RPMI8226 (cell line): ENCODE results near the gene SACM1L.

ENCODE experiments used
- DNase-seq: peaks from one replicate; pipeline ENCODE4 v3.0.0-alpha.2; 2015

SACM1L gene

DNA sequence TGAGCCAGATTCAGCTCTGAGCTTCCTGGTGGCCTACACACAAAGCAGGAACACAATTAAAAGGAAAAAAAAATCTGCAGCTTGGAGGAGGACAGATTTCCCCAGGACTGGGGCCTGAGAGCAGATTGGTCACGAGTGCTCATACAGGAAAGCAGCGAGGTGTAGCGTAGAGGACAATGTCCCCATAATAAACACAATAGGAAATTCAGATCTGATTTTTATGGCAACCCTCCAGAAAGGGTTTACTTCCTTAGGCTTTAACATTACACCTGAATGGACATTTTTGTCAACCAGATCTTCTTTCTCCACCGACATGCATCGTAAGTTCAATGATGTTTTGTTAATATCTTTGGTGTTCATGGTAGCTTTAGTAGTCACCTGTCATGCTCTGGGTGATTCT, 83.9 kb downstream of the SACM1L start:
- no peak for DNase-seq

GRCh38 chr3:45773714-45774449, 84.7 kb downstream of the SACM1L start:
- no peak for DNase-seq

- no peak for DNase-seq
Observed at GRCh38 chr3:45774581-45775521, 85.7 kb downstream of the SACM1L start.

- no peak for DNase-seq
Observed at GRCh38 chr3:45775571-45776300, 86.5 kb downstream of the SACM1L start.

DNA sequence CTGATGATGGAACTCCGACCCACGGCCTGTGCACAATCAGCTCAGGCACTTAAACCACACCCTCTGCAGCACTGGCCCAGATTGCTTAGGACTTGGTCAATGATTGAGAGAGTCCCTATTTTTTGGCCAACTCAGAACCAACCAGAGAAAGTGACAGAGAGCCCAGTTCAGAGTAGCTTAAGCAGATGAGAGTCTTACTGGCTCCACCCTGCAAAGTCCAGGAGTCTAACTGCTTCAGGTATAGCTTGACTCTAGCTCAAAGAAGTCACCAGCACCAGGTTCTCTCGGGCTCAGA, 87.1 kb downstream of the SACM1L start:
- DNase-seq = no peak

- peak; percentile 57 for DNase-seq
Observed at GRCh38 chr3:45776611-45777010, 87.4 kb downstream of the SACM1L start.

DNA sequence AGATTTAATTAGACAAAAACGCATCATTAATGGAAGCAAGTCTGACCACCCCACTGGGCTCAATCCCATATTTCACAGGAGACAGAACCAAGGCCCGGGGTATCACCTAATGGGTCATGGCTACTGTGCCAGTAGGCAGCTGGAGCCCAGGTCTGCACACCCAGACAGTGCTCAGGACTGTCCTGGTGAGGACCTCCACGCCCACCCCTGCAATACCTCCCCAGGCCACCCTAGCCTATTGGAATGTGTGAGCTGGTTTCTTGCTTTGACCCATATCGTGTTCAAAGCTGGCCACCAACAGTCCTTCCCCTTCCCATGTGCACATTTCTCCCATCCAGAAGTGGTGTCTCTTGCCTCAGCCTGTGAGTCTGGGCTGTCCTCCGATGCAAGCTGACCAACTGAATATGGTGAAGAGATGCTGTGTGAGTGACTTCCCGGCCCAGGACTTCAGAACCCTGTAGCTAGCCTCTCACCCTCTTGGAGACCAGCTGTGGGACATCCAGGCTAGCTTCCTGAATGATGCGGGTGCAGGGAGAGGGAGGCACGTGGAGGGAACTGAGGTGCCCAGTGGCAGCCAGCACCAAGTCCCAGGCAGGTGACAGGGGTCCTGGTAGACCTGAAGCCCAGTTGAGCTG, 88.0 kb downstream of the SACM1L start:
- no peak for DNase-seq

GRCh38 chr3:45777746-45778386, 88.7 kb downstream of the SACM1L start:
- DNase-seq = no peak

- no peak for DNase-seq
Observed at GRCh38 chr3:45778761-45779201, 89.6 kb downstream of the SACM1L start.

DNA sequence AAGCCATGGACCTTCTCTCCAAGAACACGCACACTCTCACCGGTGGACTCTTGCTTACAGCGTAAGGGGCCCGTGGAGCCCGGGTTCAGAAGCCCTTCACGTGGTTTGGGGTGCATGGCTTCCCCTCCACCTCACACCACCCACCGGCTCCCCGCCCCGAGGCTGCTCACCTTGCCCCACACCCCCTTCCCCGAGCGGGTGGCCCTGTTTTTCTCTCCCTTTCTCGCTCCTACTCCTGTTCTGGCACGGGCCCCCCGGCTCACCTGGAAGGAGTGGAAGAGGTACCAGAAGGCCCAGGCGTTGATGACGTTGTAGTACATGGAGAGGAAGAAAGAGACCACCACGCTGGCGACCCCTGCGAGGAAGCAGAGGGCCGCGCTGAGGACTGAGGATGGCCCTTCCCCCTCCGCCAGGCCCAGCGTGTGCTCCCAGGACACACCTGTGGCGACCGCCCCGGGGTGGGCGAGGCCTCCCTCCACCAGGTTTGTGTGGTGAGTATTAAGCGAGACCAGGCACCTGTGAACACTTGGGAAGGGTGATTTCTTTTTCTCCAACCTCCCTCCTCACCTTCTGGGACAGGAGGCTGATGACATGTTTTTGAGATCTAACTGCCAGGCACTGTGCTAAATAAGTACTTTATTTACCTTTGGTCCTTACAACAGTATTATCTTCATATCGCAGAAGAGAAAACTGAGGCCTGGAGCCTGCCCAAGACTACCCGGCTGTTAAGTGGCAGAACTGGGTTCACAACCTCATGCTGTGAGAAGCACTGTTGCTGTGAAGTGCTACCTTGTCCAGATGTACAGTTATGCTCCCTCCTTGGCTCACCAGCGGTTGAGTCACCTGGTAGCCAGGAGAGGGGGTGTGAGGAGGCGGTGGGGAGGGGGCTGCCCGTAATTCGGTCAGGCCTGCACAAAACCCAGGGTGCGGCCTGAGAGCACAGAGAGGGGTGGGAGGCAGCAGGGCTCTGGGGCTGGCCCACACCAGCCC, 90.8 kb downstream of the SACM1L start:
- no peak for DNase-seq

DNA sequence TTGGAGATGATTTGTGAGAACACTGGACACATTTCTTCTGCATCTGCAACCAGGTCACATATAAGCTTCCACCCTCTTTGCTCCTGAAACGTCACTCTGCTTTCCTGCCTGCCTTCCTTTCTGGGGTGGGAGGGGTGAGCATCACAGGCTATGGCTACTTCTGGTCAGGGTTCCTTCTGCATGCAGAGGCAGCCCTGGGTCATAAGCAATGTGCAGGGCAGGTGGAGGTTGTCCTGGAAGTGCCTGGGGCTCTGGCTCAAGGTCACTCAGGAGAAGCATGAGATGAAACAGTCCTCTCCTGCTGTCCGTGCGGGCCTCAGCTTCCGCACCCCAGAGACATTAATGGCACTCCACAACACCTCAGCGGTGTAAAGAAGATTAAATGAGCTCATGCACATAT, 92.1 kb downstream of the SACM1L start:
- no peak for DNase-seq

DNA sequence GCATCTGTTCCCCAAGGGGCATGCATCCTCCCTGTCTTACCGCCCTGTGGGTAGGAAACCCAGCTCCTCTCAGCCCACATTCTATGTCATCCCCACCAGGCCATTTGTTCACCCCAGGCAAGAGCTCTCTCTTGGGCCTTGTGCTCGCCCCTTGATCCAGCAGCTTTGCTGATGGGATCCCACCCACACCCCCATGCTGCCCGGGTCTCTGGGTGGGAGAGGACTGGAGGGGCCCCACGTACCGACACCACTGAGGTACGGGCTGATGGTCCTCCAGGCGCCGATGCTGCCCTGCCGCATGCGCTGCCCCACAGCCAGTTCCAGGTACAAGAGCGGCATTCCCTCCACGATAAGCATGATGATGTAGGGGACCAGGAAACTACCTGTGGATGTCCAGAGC, 92.6 kb downstream of the SACM1L start:
- no peak for DNase-seq

DNA sequence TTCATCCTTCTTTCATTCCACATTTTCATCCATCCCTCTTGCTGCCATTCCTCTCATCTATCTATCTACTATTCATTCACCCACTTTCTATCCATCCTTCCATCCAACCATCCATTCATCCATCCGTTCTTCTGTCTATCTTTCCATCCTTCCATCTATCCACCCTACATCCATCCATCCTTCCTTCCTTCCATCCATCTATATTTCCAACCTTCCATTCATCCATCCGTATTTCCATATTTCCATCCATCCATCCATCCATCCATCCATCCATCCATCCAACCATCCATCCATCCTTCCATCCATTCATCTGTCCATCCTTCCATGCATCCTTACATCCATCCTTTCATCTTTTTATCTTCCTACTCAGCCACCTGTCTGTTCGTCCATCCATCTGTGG, 93.2 kb downstream of the SACM1L start:
- no peak for DNase-seq

DNA sequence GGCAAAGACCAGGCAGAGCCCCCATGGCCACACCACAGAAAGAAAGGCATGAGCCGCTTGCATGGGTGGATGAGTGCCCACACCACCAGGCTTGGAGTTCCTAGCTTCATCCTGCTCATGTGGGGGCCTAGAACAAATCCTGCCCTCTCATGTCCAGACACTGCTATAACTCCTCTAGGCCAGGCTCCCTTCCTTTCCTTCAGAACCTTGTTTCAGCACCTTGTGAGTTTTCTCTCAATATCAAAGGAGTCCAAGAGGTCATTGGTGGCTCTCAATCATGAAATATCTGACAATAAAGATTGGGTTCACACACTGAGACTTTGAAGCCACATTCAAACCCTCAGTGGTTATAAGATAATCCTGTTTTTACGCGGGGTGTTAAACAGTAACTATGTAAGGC, 94.5 kb downstream of the SACM1L start:
- no peak for DNase-seq

DNA sequence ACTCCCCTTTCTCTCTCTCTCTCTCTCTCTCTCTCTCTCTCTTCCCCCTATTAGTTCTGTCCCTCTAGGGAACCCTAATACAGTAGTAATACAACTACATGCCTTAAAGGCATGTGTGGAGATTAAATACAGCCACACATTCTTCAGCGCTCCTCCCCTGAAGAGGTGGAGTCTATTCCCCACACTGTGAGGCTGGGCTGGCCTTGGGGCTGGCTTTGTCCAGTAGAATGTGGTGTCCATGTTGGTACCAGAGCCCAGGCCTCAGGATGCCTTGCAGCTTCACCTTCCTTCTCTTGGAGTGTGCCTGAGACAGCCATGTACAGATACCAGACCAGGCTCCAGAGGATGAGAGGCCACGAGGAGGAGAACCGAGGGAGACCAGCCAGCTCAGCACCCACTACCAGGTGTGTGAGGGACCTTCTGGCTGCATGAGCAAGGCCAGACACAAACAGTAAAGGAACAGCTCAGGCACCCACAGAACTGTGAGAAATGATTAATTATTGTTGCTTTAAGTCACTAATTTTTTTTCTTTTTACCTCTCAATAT, 96.5 kb downstream of the SACM1L start:
- DNase-seq = no peak

GRCh38 chr3:45786801-45787495, 97.8 kb downstream of the SACM1L start:
- DNase-seq = no peak

- DNase-seq = no peak
Observed at GRCh38 chr3:45787551-45787950, 98.4 kb downstream of the SACM1L start.

GRCh38 chr3:45789235-45789812, 100.1 kb downstream of the SACM1L start:
- DNase-seq = no peak

GRCh38 chr3:45790596-45790995, 101.4 kb downstream of the SACM1L start:
- DNase-seq = no peak

DNA sequence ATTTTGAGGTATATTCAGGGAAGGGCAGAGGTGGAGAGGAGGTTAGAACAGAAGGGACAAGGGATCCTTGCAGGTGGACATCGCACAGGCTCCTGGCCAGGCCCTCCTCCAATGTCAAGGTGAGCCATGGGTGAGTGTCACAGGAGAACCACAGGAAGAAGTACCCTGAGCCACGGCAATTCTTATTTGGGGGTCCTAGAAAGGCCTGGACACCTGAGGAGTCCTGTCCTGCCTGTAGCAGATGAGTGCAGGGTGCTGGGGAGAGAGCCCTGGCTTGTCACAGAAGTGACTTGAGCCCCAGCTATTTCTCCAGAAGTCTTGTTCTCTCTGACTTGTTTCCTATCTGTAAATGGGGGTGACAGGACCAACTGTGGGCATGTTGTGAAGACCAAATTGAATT, 102.8 kb downstream of the SACM1L start:
- DNase-seq = no peak
